Stimulated activated CD4-positive, alpha-beta T cell treated with anti-CD3 and anti-CD28 coated beads, TNF-alpha, amount 100 ng/mL, for 1 hour (primary cell): ENCODE measurements around the gene NEK2.
A peak's percentile ranks its signal among the peaks of the same experiment; 100 is the strongest.
"Not testable (repeated sequence)": the region's sequence is repeated elsewhere in the genome, so short reads cannot be mapped to it uniquely, and the experiment has no call there.

ENCODE experiments used
- DNase-seq, 3 donors: peaks; one replicate each; pipeline ENCODE4 v3.0.0-alpha.2; 2020; ENCODE audit warnings: low read depth in 3 of 3, low spot score in 1 of 3

Gene NEK2

GRCh38 chr1:211675230-211676105 lies at the start of gene NEK2:
TSS of gene NEK2 (minus strand) at chr1:211675621. CDS start at chr1:211675479, 142 bp downstream.
- DNase-seq: peak; percentile 54 to 63 (median 58)

- DNase-seq: no peak
These were observed 49.3 kb upstream of the NEK2 start for GRCh38 chr1:211724687-211725196.

DNA sequence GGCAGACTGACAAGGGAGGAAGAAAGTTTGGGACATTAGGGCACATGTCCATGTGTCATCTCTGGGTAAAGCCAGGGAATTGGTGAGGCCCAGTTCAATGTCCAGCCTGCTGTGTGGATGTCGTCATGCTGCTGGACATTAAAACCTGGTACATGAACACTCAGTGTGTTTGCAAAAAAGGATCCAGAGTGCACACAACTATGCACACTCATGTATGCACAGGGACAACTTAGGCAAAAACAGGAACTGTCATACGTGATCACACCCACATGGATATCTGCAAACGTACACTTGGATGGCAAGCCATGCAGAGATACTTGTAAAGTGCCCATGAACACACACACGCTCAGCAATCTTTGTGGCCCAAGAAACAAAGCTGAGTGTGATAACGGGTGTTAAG lies 47.9 kb upstream of the NEK2 start:
- no peak for DNase-seq

DNA sequence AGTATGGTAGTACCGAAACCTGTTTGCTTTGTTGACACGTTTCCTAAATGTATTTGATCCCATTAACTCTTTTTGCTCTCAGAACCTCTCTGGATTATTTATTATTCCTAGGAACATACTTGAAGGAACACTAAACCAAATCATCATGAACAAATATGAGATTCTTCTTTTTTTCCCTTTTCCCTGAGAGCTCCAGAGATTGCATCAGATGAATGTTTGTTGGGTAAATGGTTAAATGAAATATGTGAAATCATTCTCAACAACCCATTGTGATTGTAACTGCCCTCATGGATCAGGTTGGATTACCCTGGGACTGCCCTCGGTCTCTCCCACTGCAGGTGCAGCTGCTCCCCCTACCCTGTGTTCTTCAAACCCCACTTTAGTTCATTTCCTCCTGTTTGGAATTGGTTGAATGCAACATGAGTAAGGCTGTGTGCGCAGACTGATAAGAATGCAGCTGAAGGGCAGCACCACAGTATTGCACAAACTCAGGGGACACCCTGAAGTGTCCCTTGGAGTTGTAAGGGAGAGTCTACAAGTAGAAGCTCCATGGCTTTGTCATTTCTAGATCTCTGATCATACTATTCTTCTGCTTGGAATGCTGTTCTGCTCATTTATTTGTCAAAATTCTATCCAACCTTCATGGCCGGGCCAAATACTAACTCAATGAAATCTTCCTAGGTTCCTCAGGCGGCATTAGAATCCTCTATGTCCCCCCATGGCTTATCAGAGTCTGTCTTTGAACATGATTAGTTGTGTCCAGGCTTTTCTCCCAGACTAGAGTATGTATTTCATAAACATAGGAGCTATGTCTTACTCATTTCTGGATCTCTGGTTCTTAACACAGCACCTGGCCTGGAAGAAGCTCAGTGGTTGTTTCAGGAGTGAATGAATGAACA lies 47.1 kb upstream of the NEK2 start:
- no peak for DNase-seq

- DNase-seq: not testable (repeated sequence)
These were observed 41.1 kb upstream of the NEK2 start for GRCh38 chr1:211716555-211716954.

GRCh38 chr1:211715971-211716370 lies 40.5 kb upstream of the NEK2 start:
- DNase-seq: no peak

GRCh38 chr1:211714154-211714553 lies 38.7 kb upstream of the NEK2 start:
- no peak for DNase-seq

DNA sequence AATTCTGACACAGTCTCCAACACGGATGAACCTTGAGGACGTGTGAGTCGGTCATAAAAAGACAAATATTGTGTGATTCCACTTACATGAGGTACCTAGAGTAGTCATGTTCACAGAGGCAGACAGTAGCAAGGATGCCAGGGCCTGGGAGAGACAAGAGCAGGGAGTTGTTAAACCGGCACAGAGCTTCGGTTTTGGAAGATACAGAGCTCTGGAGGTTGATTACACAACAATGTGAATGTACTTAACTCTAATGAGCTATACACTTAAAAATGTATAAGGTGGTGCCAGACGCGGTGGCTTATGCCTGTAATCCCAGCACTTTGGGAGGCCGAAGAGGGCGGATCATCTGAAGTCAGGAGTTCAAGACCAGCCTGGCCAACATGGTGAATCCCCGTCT lies 37.8 kb upstream of the NEK2 start:
- DNase-seq: no peak

DNA sequence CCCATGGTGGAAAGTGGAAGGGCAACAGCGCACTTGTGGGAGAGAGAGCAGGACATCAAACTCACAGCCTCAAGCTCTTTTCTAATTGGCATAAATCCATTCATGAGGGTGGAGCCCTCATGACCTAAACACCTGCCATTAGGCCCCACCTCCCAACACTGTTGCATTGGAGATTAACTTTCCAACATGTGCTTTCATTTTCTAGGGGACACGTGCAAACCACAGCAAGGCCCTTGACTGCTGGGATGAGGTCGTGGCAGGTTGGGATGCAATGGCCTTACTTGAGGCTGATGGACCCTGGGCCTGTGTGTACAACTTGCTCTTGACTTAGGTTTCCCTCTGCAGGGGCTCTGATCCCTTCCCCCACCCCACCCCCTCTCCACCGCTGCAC lies 35.9 kb upstream of the NEK2 start:
- no peak for DNase-seq

DNA sequence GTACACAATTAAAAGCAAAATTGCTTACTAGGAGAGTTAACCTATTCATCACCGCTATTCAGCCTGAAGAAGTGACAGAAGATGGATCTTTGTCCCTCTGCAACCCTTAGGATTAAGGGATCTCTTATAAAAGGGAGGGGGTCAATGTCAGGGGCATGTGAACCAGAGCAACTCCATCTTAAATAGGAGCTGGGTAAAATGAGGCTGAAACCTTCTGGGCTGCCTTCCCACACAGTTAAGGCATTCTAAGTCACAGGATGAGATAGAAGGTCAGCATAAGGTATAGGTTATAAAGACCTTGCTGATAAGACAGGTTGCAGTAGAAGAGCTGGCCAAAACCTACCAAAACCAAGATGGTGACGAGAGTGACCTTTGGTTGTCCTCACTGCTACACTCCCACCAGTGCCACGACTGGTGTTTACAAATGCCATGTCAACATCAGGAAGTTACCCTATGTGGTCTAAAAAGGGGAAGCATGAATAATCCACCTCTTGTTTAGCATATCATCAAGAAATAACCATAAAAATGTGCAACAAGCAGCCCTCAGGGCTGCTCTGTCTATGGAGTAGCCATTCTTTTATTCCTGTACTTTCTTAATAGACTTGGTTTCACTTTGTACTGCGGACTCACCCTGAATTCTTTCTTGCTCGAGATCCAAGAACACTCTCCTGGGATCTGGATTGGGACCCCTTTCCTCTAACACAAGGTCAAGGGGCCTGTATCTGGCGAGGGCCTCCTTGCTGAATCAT lies 35.3 kb upstream of the NEK2 start:
- DNase-seq: no peak

- no peak for DNase-seq
These were observed 33.5 kb upstream of the NEK2 start for GRCh38 chr1:211708926-211709325.

- DNase-seq: no peak
These were observed 32.6 kb upstream of the NEK2 start for GRCh38 chr1:211708006-211708405.

DNA sequence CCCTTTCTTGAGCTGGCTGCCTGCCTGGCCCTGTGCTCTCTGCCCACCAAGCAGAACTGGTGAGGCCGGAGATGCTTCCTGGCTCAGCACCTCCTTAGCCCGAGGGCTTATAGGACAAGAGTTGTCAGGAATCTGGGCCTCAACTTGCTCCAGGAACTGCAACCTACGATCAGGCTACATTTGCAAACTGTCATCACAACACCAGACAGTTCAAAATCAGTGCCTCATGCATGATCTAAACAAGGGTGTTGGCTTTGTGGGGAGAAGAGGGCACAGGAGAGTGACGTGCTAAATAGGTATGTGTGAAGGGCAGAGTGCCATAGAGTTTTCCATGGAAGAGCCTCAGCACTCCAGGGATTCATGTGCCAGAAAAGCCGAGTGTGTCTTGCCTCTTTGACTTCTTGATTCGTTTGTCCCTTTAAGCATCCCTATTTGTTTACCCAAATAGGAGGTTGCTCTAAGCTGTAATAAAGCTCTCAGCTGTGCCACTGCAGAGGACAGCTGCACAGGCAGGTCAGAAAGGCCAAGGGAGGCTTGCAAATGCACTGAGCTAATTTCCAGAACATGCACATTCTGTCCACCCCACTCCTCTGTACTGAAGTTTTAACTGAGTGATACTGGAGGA lies 30.2 kb upstream of the NEK2 start:
- no peak for DNase-seq

- no peak for DNase-seq
These were observed 29.1 kb upstream of the NEK2 start for GRCh38 chr1:211704543-211704942.

- no peak for DNase-seq
These were observed 28.6 kb upstream of the NEK2 start for GRCh38 chr1:211703812-211704537.

DNA sequence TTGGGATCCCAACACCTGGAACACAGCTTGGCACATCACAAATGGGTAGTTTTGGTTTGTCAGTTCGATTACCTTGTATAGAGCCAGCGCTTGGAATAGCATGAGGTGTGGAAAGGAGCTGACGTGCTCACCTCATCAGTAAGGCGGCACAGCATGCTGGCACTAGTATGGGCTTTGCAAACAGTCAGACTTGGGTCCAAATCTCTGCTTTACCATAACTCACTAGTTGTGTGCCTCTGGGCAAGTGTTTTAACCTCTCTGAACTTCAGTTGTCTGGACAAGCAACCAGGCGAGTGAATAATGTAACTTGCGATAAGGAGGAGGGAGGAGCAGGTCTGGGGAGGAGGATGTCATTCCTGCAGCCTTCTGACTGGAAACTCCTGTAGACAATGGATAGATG lies 26.3 kb upstream of the NEK2 start:
- no peak for DNase-seq

DNA sequence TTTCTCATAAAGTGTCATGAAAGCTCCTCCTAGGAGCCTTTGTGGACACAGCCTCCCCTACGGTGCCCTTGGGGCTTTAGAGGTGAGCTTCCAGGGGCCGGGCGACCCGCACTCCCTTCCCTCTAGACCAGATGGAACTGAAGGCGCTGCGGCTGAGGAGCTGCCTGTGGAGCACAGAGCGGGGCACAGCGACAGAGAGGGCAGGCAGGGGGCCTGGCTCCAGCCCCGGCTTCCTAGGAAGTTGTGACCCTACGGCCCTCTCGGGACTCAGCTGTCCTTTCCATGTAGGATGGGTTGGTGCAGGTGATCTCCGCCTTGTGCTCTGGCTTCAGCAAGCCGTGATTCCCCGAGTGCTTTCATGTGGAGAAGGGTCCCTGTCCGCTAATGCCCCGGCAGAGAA lies 23.6 kb upstream of the NEK2 start:
- DNase-seq: no peak

- DNase-seq: peak; percentile 37 to 74 (median 44)
These were observed 23.0 kb upstream of the NEK2 start for GRCh38 chr1:211698161-211699026.

DNA sequence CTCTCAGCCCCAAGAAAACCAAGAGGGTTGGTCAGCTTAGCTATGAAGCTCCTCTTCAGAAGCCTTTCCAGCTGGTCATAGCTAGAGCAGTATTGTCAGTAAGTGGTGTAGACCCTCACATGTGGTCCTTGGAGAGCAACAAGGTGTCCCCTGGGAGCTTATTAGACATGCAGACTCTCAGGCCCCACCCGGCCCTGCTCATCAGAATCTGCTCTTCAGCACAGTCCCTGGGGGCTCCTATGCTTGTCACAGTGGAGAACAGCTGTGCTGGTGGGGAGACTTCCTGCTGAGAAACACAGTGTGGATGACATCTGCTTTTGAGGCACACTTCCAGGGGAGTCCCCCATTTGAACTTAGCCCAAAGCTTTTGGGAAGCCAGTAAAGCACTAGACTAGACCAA lies 21.9 kb upstream of the NEK2 start:
- no peak for DNase-seq
